LNCaP clone FGC (cell line): Measurements from ENCODE around the gene POU2AF2.

Source experiments
- DNase-seq: peaks from one replicate; pipeline ENCODE4 v3.0.0-alpha.2; 2011; ENCODE audit warnings: low read depth
- H3K4me3 ChIP-seq: 2 replicates; pipeline ENCODE4 v1.5.1; 2011; ENCODE audit warnings: mild to moderate bottlenecking, low read depth, low read length, control low read depth
- TF ChIP-seq, protein P1 (sequence below): IDR thresholded peaks from 2 replicates; pipeline ENCODE4 v1.5.1; 2012; ENCODE audit warnings: mild to moderate bottlenecking; ENCODE audit not compliant: control insufficient read depth, insufficient read depth; ENCODE audit errors: extremely low read depth

The POU2AF2 gene

GRCh38 chr11:111245425-111245824, at the start of gene POU2AF2:
Gene POU2AF2 (plus strand): TSS chr11:111245725. CDS start chr11:111245854, 129 bp downstream.
- TF ChIP-seq, protein P1, sequence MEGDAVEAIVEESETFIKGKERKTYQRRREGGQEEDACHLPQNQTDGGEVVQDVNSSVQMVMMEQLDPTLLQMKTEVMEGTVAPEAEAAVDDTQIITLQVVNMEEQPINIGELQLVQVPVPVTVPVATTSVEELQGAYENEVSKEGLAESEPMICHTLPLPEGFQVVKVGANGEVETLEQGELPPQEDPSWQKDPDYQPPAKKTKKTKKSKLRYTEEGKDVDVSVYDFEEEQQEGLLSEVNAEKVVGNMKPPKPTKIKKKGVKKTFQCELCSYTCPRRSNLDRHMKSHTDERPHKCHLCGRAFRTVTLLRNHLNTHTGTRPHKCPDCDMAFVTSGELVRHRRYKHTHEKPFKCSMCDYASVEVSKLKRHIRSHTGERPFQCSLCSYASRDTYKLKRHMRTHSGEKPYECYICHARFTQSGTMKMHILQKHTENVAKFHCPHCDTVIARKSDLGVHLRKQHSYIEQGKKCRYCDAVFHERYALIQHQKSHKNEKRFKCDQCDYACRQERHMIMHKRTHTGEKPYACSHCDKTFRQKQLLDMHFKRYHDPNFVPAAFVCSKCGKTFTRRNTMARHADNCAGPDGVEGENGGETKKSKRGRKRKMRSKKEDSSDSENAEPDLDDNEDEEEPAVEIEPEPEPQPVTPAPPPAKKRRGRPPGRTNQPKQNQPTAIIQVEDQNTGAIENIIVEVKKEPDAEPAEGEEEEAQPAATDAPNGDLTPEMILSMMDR: no peak
- no peak for DNase-seq

GRCh38 chr11:111200010-111200534, 45.5 kb upstream of the POU2AF2 start:
- H3K4me3 ChIP-seq: no peak overlapping the region
- TF ChIP-seq, protein P1: no peak
- DNase-seq: no peak

More at GRCh38 chr11:111245425-111245824, at the start of gene POU2AF2:
- no peak within 1 kb of the TSS for H3K4me3 ChIP-seq

DNA sequence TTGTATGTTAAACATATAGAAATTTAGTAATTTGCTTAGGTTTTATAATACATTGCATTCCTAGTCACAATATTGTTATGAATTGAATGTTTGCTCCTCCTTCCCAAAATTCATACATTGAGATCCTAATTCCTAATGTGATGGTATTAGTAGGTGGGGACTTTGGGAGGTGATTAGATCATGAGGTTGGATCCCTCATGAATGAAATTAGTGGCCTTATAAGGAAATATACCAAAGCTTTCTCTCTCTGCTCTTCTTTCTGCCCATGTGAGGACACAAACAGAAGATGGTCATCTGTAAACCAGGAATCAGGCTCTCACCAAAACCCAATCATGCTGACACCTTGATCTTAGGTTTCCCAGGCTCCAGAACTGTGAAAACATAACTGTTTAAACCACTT, 41.3 kb upstream of the POU2AF2 start:
- TF ChIP-seq, protein P1: no peak
- DNase-seq: no peak
- no peak overlapping the region for H3K4me3 ChIP-seq

DNA sequence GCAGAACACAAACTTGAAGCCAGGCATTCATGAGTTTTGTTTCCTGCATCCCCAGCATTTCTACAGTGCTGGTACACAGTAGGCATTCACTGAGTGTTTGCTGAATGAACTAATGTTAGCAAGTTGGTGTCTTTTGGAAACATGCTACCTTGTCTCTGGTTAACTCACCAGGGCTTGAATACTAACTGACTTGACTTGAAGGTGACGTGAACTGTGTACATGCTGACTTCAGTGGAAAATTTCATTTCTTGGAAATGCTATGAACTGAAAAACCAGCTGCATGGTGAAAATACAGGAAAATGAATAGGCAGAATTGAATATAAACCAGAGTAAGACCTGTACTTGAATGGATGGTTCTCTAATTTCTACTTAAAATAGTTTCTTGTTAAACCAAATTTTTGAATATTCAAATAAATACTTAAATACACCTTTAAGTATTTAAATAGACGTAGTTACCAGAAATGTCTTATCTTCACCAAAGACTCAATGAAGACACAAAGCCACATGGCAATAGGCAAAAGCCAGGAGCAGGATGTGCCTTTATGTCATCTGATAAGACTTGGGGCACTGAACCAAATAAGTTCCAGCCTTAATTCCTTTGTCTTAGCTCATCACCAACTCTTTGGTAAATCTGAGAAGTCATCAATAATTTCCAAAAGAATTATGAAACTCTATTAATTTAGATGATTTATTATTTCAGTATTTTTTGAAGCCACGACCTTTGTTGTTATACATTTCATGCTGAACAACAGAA, 39.7 kb upstream of the POU2AF2 start:
- no peak for DNase-seq
- H3K4me3 ChIP-seq: no peak overlapping the region
- TF ChIP-seq, protein P1: no peak

DNA sequence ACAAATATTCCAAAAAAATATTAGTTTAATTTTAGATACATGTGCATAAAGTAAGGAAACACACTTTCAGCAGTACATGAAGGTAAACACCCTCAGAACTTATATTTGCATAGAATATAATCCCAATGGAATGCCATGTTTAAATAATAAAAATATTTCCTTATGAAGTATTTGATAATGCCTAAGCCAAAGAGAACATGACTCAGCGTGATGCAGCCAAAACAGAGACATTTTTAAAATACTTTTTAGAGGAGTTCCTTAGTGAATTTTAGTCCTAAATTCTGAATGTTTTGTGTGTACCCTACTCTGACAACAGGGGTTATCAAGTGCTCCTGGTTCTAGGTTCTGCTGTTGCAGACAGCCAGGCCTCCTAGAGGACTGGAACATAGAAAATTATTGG, 39.1 kb upstream of the POU2AF2 start:
- H3K4me3 ChIP-seq: no peak overlapping the region
- peak; percentile 26 for DNase-seq
- TF ChIP-seq, protein P1: no peak

- no peak for DNase-seq
- TF ChIP-seq, protein P1: no peak
- no peak overlapping the region for H3K4me3 ChIP-seq
These were observed 38.3 kb upstream of the POU2AF2 start for GRCh38 chr11:111207213-111207612.
